GM11168 (cell line): ENCODE measurements around the gene LOXL3.

Experiments
- in situ Hi-C: fragments of 300-500 bp; cut with MboI; formaldehyde crosslinking; loops from one replicate; pipeline ENCODE4 v1.12.0; 2022; ENCODE audit warnings: low sequenced_read_pairs; ENCODE audit not compliant: unreplicated experiment

The LOXL3 gene, protein sequence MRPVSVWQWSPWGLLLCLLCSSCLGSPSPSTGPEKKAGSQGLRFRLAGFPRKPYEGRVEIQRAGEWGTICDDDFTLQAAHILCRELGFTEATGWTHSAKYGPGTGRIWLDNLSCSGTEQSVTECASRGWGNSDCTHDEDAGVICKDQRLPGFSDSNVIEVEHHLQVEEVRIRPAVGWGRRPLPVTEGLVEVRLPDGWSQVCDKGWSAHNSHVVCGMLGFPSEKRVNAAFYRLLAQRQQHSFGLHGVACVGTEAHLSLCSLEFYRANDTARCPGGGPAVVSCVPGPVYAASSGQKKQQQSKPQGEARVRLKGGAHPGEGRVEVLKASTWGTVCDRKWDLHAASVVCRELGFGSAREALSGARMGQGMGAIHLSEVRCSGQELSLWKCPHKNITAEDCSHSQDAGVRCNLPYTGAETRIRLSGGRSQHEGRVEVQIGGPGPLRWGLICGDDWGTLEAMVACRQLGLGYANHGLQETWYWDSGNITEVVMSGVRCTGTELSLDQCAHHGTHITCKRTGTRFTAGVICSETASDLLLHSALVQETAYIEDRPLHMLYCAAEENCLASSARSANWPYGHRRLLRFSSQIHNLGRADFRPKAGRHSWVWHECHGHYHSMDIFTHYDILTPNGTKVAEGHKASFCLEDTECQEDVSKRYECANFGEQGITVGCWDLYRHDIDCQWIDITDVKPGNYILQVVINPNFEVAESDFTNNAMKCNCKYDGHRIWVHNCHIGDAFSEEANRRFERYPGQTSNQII

DNA sequence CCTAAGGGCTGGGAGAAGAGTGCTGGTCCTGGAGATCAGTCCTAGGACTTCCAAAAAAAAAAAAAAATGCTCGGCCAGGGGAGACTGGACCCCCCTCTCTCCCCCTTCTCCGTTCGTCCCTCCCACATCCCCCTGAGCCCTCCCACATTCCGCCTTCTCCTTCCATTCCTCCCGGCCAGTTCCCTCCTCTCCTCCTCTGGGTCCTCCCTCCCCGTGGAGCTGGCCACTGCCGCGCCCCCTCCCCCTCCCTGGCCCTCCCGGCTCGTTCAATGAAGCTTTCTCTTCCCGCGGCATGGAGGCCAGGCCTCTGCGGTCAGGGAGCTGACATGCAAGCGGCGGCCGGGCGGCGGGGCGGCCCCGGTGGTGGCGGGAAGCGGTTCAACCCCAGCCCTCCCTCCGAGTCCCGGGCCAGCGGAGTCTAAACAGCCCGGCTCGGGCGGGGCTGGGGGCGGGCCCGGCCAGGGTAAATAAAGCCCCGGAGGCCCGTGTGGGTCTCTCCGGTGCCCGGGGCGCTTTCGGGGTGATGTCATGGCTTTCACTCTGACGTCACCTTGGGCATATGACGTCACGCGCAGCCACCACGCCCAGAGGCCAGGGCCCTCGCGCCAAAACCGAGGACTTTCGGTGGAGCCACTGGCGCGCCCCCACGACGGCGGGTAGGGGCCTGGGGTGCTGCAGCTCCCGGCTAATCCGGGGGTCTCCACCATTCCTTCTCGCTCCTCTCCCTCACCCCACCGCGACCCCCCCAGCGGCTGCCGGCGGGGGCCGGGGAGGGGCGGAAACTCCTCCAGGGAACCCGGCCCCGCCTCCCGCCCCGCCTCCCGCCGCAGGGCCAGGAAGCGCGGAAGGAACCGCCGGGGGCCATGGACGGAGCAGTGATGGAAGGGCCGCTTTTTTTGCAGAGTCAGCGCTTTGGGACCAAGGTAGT, at the start of gene LOXL3, which contains the start of gene DOK1:
Gene LOXL3 (minus strand): TSS at position 51 of the 928 bp plus-strand sequence. CDS start 1,308 bp downstream, outside the sequence.
Gene DOK1 (plus strand): TSS at position 829 of the 928 bp plus-strand sequence. CDS start 35 bp downstream, at position 864.
- in situ Hi-C loops = no loop called here

DNA sequence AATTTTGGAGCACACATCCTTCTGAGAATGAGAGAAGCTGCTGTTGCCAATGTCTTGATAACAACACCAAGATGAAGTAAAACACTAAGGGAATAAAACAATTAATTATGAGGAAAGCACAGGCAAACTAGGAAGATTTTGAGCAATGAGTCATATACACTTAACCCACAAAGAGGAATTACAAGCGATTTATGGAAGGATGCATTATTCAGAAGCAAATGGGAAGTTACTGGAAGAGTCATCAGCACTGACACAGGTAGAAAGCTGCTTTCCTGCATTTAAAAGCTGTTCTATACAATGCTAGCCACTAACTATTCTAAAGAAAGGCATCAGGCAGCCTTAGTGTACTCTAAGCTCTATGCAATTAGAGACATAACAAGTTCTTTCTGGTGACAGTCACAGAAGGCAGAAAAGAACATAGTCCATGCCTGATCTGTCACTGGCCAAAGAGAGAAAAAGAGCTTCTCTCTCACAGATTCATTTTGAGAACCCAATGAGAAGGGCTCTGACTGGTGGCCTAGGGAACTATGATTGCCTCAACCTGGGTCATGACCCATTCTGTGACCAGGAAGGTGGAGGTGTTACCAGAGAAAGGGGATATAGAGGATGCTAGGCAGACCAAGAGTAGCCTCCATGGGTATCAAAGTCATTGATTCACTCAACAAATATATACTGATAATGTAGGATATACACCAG, 49.0 kb upstream of the LOXL3 start:
- in situ Hi-C loops = no loop called here

DNA sequence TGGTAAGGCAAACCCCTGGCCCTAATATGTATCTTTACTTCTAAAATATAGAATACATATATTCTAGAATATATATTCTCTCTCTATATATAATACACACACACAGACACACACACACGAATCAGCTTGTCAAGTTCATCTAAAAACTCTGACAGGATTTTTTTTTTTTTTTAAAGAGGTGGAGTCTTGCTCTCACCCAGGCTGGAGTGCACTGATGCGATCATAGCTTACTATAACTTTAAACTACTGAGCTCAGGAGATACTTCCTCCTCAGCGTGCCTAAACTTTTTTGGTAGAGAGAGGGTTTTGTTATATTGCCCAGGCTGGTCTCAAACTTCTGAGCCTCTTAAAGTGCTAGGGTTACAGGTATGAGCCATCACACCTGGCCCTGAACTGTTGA, 45.9 kb upstream of the LOXL3 start:
- in situ Hi-C loops = no loop called here

DNA sequence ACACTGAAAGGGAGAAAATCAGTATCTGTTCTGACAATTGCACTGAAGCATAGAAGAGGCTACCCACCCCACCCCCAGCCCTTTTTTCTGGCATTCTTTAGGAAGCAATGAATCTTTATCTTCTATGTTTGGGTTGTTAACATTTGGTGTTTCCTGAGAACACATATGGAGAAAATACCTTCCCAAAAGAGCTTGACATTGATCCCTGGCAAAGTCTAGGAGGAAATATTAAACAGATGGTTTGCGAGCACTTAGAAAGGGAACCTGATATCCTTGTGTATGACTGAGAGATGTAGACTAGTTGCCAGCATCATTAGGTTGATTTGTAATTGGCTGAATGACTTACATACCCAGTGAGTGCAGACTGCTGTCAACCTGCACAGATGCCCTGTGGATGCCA, 43.7 kb upstream of the LOXL3 start:
- in situ Hi-C loops = no loop called here

DNA sequence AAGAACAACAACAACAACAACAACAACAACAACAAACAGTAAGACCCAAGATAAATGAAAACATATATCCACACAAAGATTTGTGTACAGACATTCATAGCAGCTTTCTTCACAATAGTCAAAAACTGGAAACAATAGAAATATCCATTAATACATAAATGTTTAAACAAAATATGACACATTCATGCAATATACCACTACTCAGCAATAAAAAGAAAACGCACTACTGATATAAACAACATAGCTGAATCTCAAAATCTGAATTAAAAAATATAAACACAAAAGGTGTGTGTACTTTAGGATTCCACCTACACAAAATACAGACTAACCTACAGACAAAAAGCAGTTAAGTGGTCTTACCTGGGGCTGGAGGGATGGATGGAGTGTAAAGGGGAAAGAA, 42.8 kb upstream of the LOXL3 start:
- in situ Hi-C loops = no loop called here

DNA sequence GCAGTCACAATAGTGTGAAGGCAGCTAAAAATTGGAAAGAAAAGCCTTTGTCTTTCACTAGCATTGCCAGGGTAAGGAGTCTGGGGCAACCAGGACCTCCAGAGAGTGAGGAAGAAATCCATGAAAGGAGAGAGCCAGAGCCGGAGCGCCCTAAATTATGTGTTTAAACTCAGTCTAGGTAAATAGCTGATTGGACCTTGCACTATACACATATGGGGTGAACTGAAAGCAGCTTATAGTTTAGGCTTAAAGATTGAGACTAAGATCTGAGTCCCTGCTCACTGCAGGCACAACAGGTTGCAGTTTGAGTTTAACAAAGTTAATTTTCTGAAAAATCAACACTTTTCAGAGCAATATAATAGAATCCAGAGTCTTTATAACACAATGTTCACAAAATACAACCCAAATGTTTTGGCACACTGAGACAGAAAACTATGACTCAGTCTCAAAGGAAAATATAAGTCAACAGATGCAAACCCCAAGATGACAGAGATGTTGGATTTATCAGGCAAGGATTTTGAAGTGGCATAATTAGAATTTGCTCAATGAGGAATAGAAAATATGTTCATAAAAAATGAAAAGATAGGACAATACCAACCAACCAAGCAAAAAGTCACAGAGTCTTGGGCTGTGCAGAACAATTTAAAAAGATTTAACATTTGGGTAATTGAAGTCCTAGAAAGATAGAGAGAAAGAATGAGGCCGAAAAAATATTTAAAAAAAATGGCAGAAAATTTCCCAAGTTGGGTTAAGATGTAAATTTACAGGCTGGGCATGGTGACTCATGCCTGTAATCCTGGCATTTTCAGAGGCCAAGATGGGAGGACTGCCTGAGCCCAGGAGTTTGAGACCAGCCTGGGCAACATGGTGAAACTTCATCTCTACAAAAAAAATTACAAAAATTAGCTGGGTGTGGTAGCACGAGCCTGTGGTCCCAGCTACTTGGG, 40.4 kb upstream of the LOXL3 start:
- in situ Hi-C loops = no loop called here

DNA sequence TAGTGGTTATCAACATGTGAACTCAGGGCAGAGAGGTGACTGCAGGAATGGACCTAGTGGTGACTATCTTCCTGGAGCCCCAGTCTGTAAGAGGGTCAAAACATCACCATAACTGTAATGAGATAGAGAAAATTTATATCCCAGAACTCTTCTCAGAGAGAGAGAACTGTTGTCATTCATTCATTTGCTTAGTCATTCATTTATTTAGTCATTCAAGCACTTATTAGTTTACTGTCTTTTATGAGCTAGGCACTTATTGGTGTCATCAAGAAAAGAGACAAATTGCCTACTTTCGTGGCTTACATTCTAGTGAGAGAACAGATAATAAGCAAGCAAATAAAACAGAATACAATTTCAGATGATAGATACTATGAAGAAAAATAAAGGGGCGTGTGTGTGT, 34.9 kb upstream of the LOXL3 start:
- in situ Hi-C loops = no loop called here

DNA sequence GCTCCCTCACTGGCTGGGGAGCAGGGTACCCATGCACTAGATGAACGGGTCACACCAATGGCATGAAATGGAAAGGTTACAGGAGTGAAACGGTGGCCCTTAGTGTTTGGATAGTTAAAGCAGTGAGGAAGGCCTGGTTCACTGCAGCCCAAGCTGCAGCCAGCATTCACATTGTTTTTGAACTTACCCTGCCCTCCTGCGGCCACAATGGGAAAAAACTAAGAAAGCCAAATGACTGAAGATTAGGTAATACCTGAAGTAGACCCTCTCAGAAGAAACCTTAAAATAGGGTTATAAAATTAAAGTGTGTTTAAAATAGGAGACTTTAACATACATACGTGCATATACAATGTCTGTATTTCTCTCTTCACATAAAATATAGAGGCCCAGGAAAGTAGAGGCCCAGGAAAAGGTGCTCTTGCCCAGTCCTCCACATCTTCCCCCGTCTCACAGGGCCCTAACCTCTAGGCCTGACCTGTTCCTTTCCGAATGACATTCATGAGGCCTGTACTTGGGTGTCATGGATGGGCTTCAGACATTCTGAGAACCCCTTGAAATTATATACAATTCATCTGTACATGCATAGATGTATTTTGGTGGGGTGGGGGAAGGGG, 34.0 kb upstream of the LOXL3 start:
- in situ Hi-C loops = no loop called here

DNA sequence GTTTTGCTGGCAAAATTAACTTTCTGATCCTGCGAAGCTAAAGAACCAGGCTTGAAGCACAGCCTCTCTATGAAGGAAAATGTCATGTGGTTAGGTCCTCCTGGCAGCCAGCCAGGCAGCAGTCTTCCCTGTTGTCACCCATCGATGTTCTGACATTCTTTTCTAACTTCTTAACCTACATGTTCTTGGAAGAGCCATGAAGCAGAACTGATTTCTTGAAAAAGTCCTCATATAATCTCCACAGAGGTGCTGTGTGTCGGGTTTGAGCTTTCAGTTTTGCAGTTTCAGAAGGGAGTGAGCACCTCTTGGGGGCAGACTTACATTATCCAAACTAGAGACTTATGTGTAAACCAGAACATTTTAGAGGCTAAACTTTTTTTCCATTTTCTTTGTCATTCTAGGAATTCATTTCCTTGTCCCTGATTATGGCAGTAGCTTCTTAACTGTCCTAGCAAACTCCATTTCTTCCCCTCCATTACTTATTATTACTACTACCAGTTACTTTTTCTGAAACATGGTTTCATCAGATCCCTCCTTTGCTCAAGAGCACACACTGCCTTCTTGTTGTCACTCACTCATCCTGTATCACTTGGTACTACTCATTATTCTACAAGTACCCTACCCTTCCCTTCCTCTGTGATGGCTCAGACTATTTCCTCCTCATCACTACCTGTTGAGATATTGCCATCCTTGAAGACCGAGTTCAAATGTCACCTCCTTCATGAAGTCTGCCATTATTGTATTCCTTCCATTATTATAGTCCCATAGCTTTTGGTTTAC, 31.9 kb upstream of the LOXL3 start:
- in situ Hi-C loops = no loop called here

DNA sequence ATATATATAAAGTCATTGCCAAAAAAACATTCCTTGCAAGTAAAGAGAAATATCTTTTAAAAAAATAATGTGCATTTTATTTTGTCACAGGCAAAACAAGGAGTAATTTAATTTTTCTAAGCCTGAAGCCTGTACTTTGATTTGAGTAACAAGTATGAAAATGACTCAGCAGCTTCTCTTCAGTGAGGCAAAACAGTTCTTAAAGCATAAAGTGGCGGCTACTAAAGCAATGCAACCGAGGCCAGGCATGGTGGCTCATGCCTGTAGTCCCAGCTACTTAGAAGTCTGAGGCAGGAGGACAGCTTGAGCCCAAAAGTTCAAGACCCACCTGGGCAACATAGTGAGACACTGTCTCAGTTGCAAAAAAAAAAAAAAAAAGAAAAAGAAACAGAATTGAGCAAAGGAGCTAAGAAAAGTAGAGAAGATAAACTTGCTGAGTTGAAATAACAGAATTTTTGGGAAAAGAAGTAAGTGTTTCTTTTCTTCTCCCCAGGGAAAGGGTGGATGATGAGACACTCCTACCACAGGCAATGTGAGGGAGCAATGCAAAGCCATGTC, 30.4 kb upstream of the LOXL3 start:
- in situ Hi-C loops = no loop called here

DNA sequence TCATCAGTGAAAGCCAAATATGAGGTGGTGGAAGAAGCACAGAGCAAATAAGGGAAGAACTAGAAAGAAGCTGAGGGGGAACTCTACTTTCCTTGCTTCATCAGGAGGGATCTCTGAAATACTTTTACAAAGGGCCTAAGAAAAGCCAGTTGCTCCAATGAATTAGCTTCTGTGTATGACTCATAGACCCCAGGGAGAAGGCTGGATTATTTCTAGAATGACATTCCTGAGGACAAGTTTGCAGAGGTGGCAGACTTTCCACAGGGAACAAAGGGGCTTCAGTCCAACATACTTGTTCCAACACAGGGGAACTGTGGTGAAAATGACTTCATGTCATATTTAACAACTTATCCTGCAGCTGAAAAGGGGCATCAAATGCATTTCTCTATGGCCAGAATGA, 29.8 kb upstream of the LOXL3 start:
- in situ Hi-C loops = no loop called here

DNA sequence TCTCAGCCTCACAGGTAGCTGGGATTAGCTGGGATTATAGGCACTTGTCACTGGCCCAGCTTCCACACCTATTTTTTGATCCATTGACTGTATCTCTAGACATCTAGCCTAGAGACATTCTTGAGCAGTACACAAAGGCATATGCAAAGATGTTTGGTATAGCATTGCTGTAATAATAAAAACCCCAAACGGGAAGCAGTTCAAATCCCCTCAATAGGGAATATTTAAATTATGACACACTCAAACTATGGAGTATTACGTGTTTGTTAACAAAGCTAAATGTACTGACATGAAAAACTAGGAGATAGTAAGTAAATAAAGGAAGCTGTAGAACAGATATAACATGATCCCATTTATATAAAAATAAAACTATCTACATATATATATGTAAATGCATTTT, 28.4 kb upstream of the LOXL3 start:
- in situ Hi-C loops = no loop called here

DNA sequence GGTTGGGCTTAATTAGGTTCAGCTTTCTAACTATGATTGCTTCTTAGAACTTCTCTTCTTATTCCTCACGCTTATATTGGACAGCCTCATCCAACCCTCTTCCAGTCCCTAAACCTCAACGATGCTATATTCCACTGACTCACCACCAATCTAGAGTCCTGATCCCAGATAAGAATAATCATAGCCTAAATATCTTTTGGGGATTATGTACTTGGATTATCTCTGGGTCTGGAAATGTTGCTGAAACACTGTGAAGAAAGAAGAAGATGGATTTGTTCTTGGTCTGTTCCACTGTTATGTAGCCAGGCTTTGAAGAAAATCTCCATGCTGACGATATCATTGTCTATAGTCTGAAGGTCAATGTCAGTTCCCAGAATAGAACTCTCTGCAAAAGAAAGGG, 27.7 kb upstream of the LOXL3 start:
- in situ Hi-C loops = no loop called here

DNA sequence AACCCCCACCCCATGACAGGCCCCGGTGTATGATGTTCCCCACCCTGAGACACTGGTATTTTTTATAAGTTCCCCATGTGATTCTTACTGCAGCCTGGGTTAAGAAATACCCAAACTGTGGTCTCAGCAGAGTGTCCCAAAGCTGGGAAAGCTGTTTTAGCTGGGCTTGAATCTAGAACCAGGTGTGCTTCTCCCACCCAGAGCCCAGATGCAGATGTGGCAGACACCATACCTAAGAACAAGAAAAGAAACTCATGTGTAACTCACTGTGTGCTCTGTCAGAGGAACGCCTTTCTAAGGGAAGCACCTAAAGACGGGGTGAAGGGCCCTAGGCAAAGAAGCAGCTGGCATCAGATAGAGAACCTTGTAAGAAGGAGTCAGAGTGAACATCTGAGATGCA, 24.7 kb upstream of the LOXL3 start:
- in situ Hi-C loops = loop anchor here (5.0 kb wide), 1 partner anchor 96 kb away; the partner anchor contains the start of genes CCDC142 and TTC31

DNA sequence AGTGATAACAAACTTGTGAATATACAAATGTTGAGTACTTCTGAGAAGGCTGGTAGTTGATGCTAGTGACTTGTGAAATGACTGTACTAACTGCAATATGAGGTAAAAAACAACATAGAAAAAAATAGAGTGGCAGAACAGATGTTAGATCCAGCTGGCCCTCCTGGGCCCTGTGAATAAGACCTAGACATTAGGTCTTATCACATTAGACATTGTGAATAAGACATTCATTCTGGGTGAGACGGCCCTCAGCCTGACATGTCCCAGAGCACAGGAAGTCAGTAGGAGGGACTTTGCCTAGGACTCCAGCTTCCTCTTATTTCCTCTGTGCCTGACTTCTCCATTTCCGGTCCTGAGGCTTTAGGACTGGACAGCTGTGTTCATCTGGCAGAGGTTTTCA, 23.7 kb upstream of the LOXL3 start:
- in situ Hi-C loops = loop anchor here (5.0 kb wide), 1 partner anchor 95 kb away; the partner anchor contains the start of genes CCDC142 and TTC31

DNA sequence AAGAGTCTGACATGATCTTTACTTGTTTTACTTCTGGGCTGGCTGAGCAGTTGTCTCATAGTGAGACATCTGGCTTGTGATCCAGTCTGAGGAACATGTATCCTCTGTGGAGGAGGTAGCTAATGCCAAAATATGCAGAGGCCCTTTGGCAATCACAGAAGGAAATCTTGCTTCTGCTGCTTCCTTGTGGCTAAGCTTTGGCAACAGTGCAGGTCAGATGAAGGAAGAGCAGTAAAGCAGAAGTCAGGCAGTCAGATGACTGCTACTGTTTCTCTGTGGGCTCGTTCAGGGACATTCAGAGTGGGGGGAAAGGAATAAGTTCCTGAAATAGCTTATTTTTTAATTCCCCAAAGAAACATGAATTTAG, 23.1 kb upstream of the LOXL3 start:
- in situ Hi-C loops = loop anchor here (5.0 kb wide), 1 partner anchor 95 kb away; the partner anchor contains the start of genes CCDC142 and TTC31
